ENCODE measurements around the gene RALGAPB.
"Not testable (repeated sequence)": the region's sequence is repeated elsewhere in the genome, so short reads cannot be mapped to it uniquely, and the experiment has no call there.

RALGAPB gene

GRCh38 chr20:38498909-38499308 is 26.3 kb downstream of the RALGAPB start:
- no peak for DNase-seq

- no peak for DNase-seq
Measured at GRCh38 chr20:38499366-38499765, 26.7 kb downstream of the RALGAPB start.

- no peak for DNase-seq
Measured at GRCh38 chr20:38501858-38502436, 29.3 kb downstream of the RALGAPB start.

GRCh38 chr20:38504368-38505090 is 31.9 kb downstream of the RALGAPB start:
- DNase-seq = no peak

GRCh38 chr20:38505091-38505455 is 32.4 kb downstream of the RALGAPB start:
- no peak for DNase-seq

GRCh38 chr20:38511726-38512125 is 39.1 kb downstream of the RALGAPB start:
- DNase-seq = not testable (repeated sequence)

- no peak for DNase-seq
Measured at GRCh38 chr20:38514185-38514584, 41.5 kb downstream of the RALGAPB start.

- DNase-seq = no peak
Measured at GRCh38 chr20:38514947-38515346, 42.3 kb downstream of the RALGAPB start.

- DNase-seq = no peak
Measured at GRCh38 chr20:38515631-38516030, 43.0 kb downstream of the RALGAPB start.

- DNase-seq = no peak
Measured at GRCh38 chr20:38519426-38519825, 46.8 kb downstream of the RALGAPB start.

GRCh38 chr20:38520261-38520660 is 47.6 kb downstream of the RALGAPB start:
- DNase-seq = no peak

- DNase-seq = no peak
Measured at GRCh38 chr20:38523697-38524096, 51.1 kb downstream of the RALGAPB start.

GRCh38 chr20:38528167-38528566 is 55.5 kb downstream of the RALGAPB start:
- no peak for DNase-seq

GRCh38 chr20:38531021-38531420 is 58.4 kb downstream of the RALGAPB start:
- DNase-seq = no peak

GRCh38 chr20:38534756-38535155 is 62.1 kb downstream of the RALGAPB start:
- DNase-seq = no peak

- DNase-seq = no peak
Measured at GRCh38 chr20:38536310-38536709, 63.7 kb downstream of the RALGAPB start.

- DNase-seq = no peak
Measured at GRCh38 chr20:38537176-38537575, 64.5 kb downstream of the RALGAPB start.

GRCh38 chr20:38538789-38539188 is 66.1 kb downstream of the RALGAPB start:
- DNase-seq = no peak

GRCh38 chr20:38543014-38543906 is 70.6 kb downstream of the RALGAPB start:
- DNase-seq = no peak

- no peak for DNase-seq
Measured at GRCh38 chr20:38545771-38546170, 73.1 kb downstream of the RALGAPB start.

GRCh38 chr20:38547288-38548085 is 74.8 kb downstream of the RALGAPB start:
- no peak for DNase-seq

- DNase-seq = no peak
Measured at GRCh38 chr20:38548356-38549083, 75.9 kb downstream of the RALGAPB start.
